ENCODE results near the gene IFITM2. TPM values are rescaled to one million over a fixed set of nuclear protein-coding genes. Genes with fewer than 3 reads are reported as not detected.
"Not testable (repeated sequence)": the region's sequence is repeated elsewhere in the genome, so short reads cannot be mapped to it uniquely, and the experiment has no call there.

The IFITM2 gene
- total RNA-seq, 1 experiment from 2014 or later = 50.4 TPM

GRCh38 chr11:336659-337198 lies 29.1 kb downstream of the IFITM2 start:
- no peak overlapping the region for H3K4me3 ChIP-seq
- H3K9me3 ChIP-seq = peaks cover 2% of the 10 kb centered on the region
- no peak for DNase-seq
- H3K36me3 ChIP-seq = no peaks in the 10 kb centered on the region
- no peaks in the 10 kb centered on the region for H3K27me3 ChIP-seq

GRCh38 chr11:337711-338110 lies 30.1 kb downstream of the IFITM2 start:
- DNase-seq = no peak
- Histone ChIP-seq H3K36me3 (no peaks in the 10 kb centered on the region), H3K4me3 (no peak overlapping the region), H3K27me3 (no peaks in the 10 kb centered on the region), H3K9me3 (no peaks in the 10 kb centered on the region)

- Histone ChIP-seq H3K9me3 (no peaks in the 10 kb centered on the region), H3K4me3 (no peak overlapping the region), H3K36me3 (no peaks in the 10 kb centered on the region), H3K27me3 (no peaks in the 10 kb centered on the region)
- no peak for DNase-seq
Measured at GRCh38 chr11:339963-340362, 32.3 kb downstream of the IFITM2 start.

- no peak overlapping the region for H3K4me3 ChIP-seq
- no peaks in the 10 kb centered on the region for H3K9me3 ChIP-seq
- DNase-seq = no peak
- H3K27me3 ChIP-seq = no peaks in the 10 kb centered on the region
- H3K36me3 ChIP-seq = no peaks in the 10 kb centered on the region
Measured at GRCh38 chr11:340539-341512, 33.2 kb downstream of the IFITM2 start.

- no peaks in the 10 kb centered on the region for H3K27me3 ChIP-seq
- no peaks in the 10 kb centered on the region for H3K36me3 ChIP-seq
- no peaks in the 10 kb centered on the region for H3K9me3 ChIP-seq
- H3K4me3 ChIP-seq = no peak overlapping the region
- DNase-seq = no peak
Measured at GRCh38 chr11:342328-342727, 34.7 kb downstream of the IFITM2 start.

- Histone ChIP-seq H3K36me3 (no peaks in the 10 kb centered on the region), H3K9me3 (no peaks in the 10 kb centered on the region), H3K4me3 (no peak overlapping the region), H3K27me3 (no peaks in the 10 kb centered on the region)
- no peak for DNase-seq
Measured at GRCh38 chr11:344836-345578, 37.4 kb downstream of the IFITM2 start.

GRCh38 chr11:346529-346928 lies 38.9 kb downstream of the IFITM2 start:
- Histone ChIP-seq H3K9me3 (no peaks in the 10 kb centered on the region), H3K36me3 (no peaks in the 10 kb centered on the region), H3K27me3 (no peaks in the 10 kb centered on the region), H3K4me3 (no peak overlapping the region)
- no peak for DNase-seq

- DNase-seq, H3K9me3 ChIP-seq, H3K4me3 ChIP-seq, H3K27me3 ChIP-seq, H3K36me3 ChIP-seq: not testable (repeated sequence)
Measured at GRCh38 chr11:349270-349954, 41.8 kb downstream of the IFITM2 start.

GRCh38 chr11:350033-350722 lies 42.6 kb downstream of the IFITM2 start:
- H3K27me3 ChIP-seq, H3K36me3 ChIP-seq, DNase-seq, H3K9me3 ChIP-seq, H3K4me3 ChIP-seq: not testable (repeated sequence)

GRCh38 chr11:350723-351255 lies 43.2 kb downstream of the IFITM2 start:
- DNase-seq = no peak
- Histone ChIP-seq H3K9me3 (no peaks in the 10 kb centered on the region), H3K27me3 (no peaks in the 10 kb centered on the region), H3K36me3 (no peaks in the 10 kb centered on the region), H3K4me3 (no peak overlapping the region)

GRCh38 chr11:351411-351810 lies 43.8 kb downstream of the IFITM2 start:
- H3K27me3 ChIP-seq = no peaks in the 10 kb centered on the region
- H3K9me3 ChIP-seq = no peaks in the 10 kb centered on the region
- no peaks in the 10 kb centered on the region for H3K36me3 ChIP-seq
- H3K4me3 ChIP-seq = no peak overlapping the region
- DNase-seq = no peak

- Histone ChIP-seq H3K4me3 (no peak overlapping the region), H3K27me3 (no peaks in the 10 kb centered on the region), H3K9me3 (no peaks in the 10 kb centered on the region), H3K36me3 (no peaks in the 10 kb centered on the region)
- DNase-seq = no peak
Measured at GRCh38 chr11:352456-353031, 44.9 kb downstream of the IFITM2 start.

GRCh38 chr11:353179-353873 lies 45.7 kb downstream of the IFITM2 start:
- DNase-seq = peak; percentile 88

GRCh38 chr11:355581-356458 lies 48.2 kb downstream of the IFITM2 start:
- H3K4me3 ChIP-seq = peak overlapping the region; percentile 39
- peak; percentile 95 for DNase-seq
- H3K27me3 ChIP-seq = no peaks in the 10 kb centered on the region
- H3K9me3 ChIP-seq = no peaks in the 10 kb centered on the region
- H3K36me3 ChIP-seq = no peaks in the 10 kb centered on the region

More at GRCh38 chr11:353179-353873, 45.7 kb downstream of the IFITM2 start:
- Histone ChIP-seq H3K27me3 (no peaks in the 10 kb centered on the region), H3K9me3 (no peaks in the 10 kb centered on the region), H3K4me3 (no peak overlapping the region), H3K36me3 (no peaks in the 10 kb centered on the region)

Data from MG63 (cell line).